ENCODE data around the gene TMEM191B. TPM values are rescaled to one million over a fixed set of nuclear protein-coding genes. Genes with fewer than 3 reads are reported as not detected.
"Not testable (repeated sequence)": the region's sequence is repeated elsewhere in the genome, so short reads cannot be mapped to it uniquely, and the experiment has no call there.

TMEM191B gene
- total RNA-seq, 2 experiments from 2014 or later = 0.72 to 3.2 TPM

DNA sequence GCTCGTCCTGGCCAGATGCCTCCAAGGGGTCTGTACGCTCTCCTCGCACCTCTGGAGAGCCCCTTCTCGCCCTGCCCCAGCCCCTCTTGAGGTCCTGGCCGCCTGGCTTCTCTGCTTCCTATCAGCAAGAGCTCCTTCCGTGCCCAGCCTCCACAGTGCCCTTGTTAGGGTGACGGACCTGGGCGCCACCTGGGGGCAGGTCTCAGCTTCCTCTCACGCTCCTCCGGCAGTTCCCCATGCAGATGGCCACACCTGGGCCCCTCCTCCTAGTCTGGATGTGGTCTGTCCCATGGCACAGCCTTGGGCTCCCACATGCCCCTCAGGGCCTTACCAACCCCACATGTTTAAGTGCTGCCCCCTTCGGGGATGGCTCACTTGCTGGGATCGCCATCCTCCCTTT, 6.7 kb downstream of the TMEM191B start:
- POLR2A ChIA-PET; H3K4me3 Mint-ChIP-seq; CTCF ChIA-PET; H3K36me3 Mint-ChIP-seq (ENCODE audit: low read depth); intact Hi-C loops (cut with DNase I, micrococcal nuclease); ATAC-seq; DNase-seq; H3K4me1 Mint-ChIP-seq; H3K27ac Mint-ChIP-seq; H3K9me3 Mint-ChIP-seq (ENCODE audit: low read depth); H3K27me3 Mint-ChIP-seq: not testable (repeated sequence)

GRCh38 chr22:18539994-18540393, 12.4 kb downstream of the TMEM191B start:
- H3K4me1 Mint-ChIP-seq; H3K27me3 Mint-ChIP-seq; H3K36me3 Mint-ChIP-seq (ENCODE audit: low read depth); H3K9me3 Mint-ChIP-seq (ENCODE audit: low read depth); ATAC-seq; intact Hi-C loops (cut with DNase I, micrococcal nuclease); DNase-seq; POLR2A ChIA-PET; CTCF ChIA-PET; H3K4me3 Mint-ChIP-seq; H3K27ac Mint-ChIP-seq: not testable (repeated sequence)

GRCh38 chr22:18543400-18543799, 15.8 kb downstream of the TMEM191B start:
- POLR2A ChIA-PET; H3K36me3 Mint-ChIP-seq (ENCODE audit: low read depth); H3K9me3 Mint-ChIP-seq (ENCODE audit: low read depth); H3K4me3 Mint-ChIP-seq; H3K4me1 Mint-ChIP-seq; intact Hi-C loops (cut with DNase I, micrococcal nuclease); ATAC-seq; H3K27ac Mint-ChIP-seq; CTCF ChIA-PET; DNase-seq; H3K27me3 Mint-ChIP-seq: not testable (repeated sequence)

- H3K27me3 Mint-ChIP-seq; H3K4me3 Mint-ChIP-seq; H3K27ac Mint-ChIP-seq; H3K4me1 Mint-ChIP-seq; ATAC-seq; CTCF ChIA-PET; DNase-seq; intact Hi-C loops (cut with DNase I, micrococcal nuclease); H3K9me3 Mint-ChIP-seq (ENCODE audit: low read depth); H3K36me3 Mint-ChIP-seq (ENCODE audit: low read depth); POLR2A ChIA-PET: not testable (repeated sequence)
Observed at GRCh38 chr22:18544615-18545014, 17.0 kb downstream of the TMEM191B start.

- H3K4me1 Mint-ChIP-seq; H3K36me3 Mint-ChIP-seq (ENCODE audit: low read depth); intact Hi-C loops (cut with DNase I, micrococcal nuclease); H3K4me3 Mint-ChIP-seq; ATAC-seq; H3K9me3 Mint-ChIP-seq (ENCODE audit: low read depth); DNase-seq; CTCF ChIA-PET; POLR2A ChIA-PET; H3K27me3 Mint-ChIP-seq; H3K27ac Mint-ChIP-seq: not testable (repeated sequence)
Observed at GRCh38 chr22:18549458-18550179, 22.0 kb downstream of the TMEM191B start.

- H3K36me3 Mint-ChIP-seq (ENCODE audit: low read depth); H3K27me3 Mint-ChIP-seq; H3K27ac Mint-ChIP-seq; ATAC-seq; H3K9me3 Mint-ChIP-seq (ENCODE audit: low read depth); DNase-seq; H3K4me1 Mint-ChIP-seq; CTCF ChIA-PET; H3K4me3 Mint-ChIP-seq; intact Hi-C loops (cut with DNase I, micrococcal nuclease); POLR2A ChIA-PET: not testable (repeated sequence)
Observed at GRCh38 chr22:18551046-18551445, 23.4 kb downstream of the TMEM191B start.

DNA sequence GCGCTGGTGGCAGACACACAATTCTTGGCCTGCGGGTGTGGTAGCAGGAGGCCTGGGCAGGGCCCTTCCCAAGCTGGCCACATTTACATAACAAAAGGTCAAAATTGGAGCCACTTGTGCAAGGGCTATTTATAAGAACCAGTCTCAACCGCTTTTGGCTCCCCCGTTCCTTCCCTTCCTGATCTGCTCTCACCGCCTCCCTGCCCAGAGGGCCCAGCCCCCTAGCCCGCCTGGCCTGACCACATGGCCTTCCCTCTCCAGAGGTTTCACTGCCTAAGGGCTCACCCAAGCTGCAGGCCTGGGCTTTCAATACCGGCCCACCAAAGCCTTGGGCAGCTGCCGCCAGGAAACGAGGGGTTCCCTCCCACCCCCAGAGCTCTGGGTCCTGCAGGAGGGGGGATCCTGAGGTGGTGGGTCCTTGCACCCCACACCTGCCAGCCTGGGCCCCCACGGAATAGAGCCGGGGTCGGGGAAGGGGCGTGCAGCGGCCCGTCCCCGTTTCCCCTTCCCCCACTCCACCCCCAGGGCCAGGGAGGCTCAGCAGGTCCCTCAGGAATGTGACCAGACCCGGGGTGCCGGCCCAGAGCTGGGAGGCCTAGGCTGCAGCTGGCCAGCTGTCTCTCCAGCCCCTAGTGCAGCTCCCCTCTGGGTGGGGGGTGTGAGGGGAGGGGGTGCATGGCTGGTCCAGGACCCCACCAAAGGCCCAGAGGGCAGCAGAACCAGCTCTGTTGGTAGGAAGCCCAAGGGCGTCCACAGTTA, 25.4 kb downstream of the TMEM191B start:
- H3K9me3 Mint-ChIP-seq (ENCODE audit: low read depth); H3K27ac Mint-ChIP-seq; H3K4me1 Mint-ChIP-seq; H3K36me3 Mint-ChIP-seq (ENCODE audit: low read depth); H3K4me3 Mint-ChIP-seq; H3K27me3 Mint-ChIP-seq; POLR2A ChIA-PET; ATAC-seq; intact Hi-C loops (cut with DNase I, micrococcal nuclease); CTCF ChIA-PET; DNase-seq: not testable (repeated sequence)

DNA sequence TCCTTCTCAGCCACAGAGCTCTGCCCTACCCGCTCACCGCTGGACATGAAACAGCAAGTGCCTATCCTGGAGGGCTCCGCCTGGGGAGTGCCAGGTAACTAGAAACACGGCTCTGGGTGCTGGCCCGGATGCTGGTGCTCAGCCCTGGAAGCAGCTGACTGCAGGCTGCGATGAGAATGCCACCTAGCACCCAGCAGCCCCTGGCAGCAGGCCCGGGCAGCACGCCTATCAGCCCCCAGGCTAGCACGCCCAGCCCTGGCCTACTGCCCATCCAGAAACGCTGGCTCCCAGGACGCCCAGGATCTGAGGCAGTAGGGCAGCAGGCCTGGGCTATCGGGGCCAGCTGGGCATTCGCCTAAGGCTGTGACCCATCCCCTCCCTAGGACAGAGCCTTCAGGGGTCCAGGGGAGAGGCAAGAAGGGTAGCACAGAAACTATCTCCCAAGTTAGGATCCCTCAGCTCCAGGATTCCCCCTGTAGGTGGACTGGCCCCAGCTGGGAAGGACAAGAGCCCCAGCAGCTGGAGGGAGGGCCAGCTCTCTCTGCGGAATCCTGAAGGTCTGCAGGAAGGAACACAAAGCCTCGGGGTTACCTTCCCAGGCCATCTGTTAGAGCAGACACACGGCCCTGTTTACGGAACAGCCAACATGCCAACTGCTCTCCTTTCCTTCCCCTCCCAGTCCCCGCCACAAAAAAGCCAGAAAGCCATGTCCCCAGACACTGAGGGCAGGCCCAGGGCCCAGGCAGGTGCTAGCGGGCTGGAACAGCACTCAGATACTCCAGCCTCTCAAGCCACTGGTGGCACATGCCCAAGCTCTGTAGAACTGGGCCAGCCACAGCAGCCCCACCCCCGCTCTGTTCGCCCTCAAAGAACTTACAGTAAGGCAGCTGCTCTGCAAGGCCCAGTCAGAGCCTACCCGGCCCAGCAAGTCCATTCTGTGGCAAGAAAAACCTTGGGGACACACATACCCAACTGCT, 27.0 kb downstream of the TMEM191B start:
- H3K4me3 Mint-ChIP-seq; H3K27ac Mint-ChIP-seq; H3K9me3 Mint-ChIP-seq (ENCODE audit: low read depth); H3K4me1 Mint-ChIP-seq; H3K27me3 Mint-ChIP-seq; POLR2A ChIA-PET; intact Hi-C loops (cut with DNase I, micrococcal nuclease); DNase-seq; CTCF ChIA-PET; H3K36me3 Mint-ChIP-seq (ENCODE audit: low read depth): not testable (repeated sequence)
- peak; percentile 18 for ATAC-seq

- H3K36me3 Mint-ChIP-seq (ENCODE audit: low read depth); H3K9me3 Mint-ChIP-seq (ENCODE audit: low read depth); H3K27me3 Mint-ChIP-seq; DNase-seq; ATAC-seq; H3K4me3 Mint-ChIP-seq; POLR2A ChIA-PET; H3K27ac Mint-ChIP-seq; intact Hi-C loops (cut with DNase I, micrococcal nuclease); CTCF ChIA-PET; H3K4me1 Mint-ChIP-seq: not testable (repeated sequence)
Observed at GRCh38 chr22:18558516-18558915, 30.9 kb downstream of the TMEM191B start.

DNA sequence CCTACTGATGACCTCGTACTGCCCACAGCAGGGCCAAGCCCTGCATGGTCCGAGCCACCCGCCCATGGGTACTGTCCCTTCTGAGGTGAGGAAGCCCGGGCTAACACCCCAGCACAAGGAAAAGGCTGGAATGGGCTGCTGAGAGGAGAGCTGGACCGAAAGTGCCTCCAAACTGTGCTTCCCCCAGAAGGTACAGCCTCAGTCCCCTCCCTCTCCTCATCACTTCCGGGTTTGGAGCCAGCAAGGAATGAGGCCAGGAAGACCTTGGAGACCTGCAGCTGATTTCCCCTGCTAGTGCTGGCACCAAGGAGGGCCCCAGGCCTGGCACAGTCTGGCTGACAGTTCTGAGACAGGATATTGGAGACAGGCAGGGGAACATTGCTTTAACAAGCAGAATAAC, 31.3 kb downstream of the TMEM191B start:
- CTCF ChIA-PET; H3K4me1 Mint-ChIP-seq; intact Hi-C loops (cut with DNase I, micrococcal nuclease); H3K36me3 Mint-ChIP-seq (ENCODE audit: low read depth); POLR2A ChIA-PET; H3K9me3 Mint-ChIP-seq (ENCODE audit: low read depth); H3K27me3 Mint-ChIP-seq; H3K4me3 Mint-ChIP-seq; ATAC-seq; DNase-seq; H3K27ac Mint-ChIP-seq: not testable (repeated sequence)

GRCh38 chr22:18560099-18560974, 32.7 kb downstream of the TMEM191B start:
- H3K9me3 Mint-ChIP-seq (ENCODE audit: low read depth); DNase-seq; POLR2A ChIA-PET; H3K36me3 Mint-ChIP-seq (ENCODE audit: low read depth); H3K4me1 Mint-ChIP-seq; CTCF ChIA-PET; H3K4me3 Mint-ChIP-seq; H3K27ac Mint-ChIP-seq; intact Hi-C loops (cut with DNase I, micrococcal nuclease); H3K27me3 Mint-ChIP-seq: not testable (repeated sequence)
- peak; percentile 98 for ATAC-seq
